Astrocyte of the hippocampus (primary cell): ENCODE data around the gene HINT2.

Experiments
- DNase-seq: peaks from one replicate; pipeline ENCODE4 v3.0.0; 2011; ENCODE audit warnings: low read depth, low spot score

Gene HINT2

GRCh38 chr9:35776018-35776417 lies 38.8 kb downstream of the HINT2 start:
- no peak for DNase-seq

DNA sequence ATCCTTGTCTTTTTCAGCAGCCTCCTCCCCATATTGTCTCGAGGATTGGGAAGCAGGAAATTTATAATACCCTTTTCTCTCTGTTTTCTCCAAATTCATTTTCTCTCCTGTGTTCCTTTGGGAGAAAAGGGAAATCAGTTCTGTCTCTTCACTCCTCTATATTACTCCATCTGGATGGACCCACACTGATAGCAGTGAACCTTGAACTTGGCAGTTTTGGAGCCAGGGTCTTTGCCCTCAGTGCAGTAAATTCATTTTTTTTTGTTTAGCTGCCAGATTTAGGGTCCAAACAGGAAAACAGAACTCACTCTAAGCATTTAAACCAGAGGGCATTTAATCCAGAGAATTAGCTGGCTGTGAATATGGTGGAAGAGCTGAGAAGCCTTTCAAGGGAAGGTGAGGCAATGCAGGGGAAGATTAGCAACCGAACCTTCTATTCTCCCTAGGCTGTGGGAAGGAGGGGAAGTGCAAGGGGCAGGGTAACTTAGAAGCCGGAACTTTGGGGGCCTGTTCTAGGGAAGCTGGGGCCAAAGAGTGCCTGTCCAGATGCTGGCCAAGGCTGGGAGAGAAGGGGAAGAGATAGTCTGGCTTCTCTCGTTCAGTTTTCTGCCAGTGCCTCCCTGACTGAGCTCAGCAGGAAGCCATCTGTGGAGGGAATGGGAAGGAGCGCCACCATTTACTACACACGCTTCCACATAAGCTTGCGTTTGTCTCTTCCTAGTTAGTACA lies 39.8 kb downstream of the HINT2 start:
- no peak for DNase-seq

DNA sequence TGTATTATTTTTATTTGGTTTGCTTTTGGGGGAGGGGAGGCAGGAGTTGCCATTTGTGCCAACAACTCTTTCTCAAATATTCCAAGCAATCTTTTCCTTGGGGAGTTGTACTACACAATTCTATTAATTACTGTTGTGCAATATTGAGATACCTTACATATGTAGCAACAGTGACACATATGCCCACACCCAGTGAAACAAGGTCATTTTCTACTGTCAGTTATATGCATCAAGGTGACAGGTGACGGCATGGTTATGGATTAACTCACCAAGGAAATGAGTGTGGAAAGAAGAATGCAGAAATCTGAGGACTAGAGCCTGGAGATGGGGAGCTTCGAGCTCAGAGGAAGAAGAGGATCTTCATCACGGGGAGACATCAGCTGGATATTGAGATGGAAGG lies 42.9 kb downstream of the HINT2 start:
- DNase-seq, result no peak

DNA sequence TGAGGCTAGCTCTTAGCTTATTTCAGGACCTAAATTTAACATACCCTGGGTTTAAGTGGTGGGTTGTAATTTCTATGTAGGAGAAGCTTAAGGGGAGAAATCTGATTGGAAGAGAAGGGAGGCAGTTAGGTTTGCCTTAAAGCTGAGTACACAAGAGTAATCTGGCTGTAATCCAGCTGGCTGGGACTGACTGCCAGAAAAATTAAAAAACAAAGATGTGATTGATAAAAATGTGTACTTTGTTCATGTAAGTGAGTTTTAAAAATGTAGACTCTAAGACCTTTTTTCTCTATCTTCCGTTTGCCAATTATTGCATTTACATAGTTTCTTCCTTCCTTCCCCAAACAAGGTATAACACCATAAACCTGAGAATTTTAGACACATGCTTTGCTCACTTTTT lies 43.3 kb downstream of the HINT2 start:
- no peak for DNase-seq

- no peak for DNase-seq
Measured at GRCh38 chr9:35771075-35771433, 43.8 kb downstream of the HINT2 start.

- no peak for DNase-seq
Measured at GRCh38 chr9:35769763-35770162, 45.1 kb downstream of the HINT2 start.

DNA sequence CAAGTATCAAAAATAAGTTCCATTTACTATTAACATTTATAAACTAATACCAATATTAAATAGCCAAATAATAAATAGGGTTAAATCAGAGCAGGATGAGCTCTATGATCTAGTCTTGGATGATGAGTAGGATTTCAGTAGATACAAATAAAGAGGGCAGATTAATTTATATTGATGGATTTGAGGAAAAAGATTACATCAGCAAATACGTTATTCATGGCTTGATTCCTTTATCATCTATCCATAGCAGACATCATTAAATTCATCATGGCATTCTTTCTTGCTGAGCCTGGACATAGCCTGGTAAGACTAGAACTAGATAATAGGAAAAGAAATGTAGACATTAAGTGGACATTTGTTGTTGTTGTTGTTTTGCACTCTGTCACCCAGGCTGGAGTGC lies 47.4 kb downstream of the HINT2 start:
- no peak for DNase-seq

- no peak for DNase-seq
Measured at GRCh38 chr9:35766997-35767396, 47.8 kb downstream of the HINT2 start.

DNA sequence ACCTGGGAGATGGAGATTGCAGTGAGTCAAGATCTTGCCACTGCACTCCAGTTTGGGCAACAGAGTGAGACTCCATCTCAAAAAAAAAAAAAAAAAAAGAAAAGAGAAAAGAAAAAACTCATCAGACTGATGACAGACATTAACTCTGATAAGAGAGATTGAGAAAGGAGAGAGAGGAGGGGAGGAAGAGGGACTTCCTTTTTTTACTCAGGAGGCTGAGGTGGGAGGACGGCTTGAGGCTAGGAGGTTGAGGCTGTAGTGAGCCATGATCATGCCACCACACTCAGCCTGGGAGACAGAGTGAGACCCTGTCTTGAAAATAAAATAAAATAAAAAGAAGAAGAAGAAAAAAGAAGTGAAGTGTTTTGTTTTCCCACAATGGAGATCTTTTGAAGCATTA lies 51.0 kb downstream of the HINT2 start:
- no peak for DNase-seq

- no peak for DNase-seq
Measured at GRCh38 chr9:35763181-35763580, 51.7 kb downstream of the HINT2 start.
